Stomach (tissue), 4 donors: ENCODE results near the gene BICD2.

ENCODE experiments used
- EP300 ChIP-seq: sonication (generic); formaldehyde crosslinking; IDR thresholded peaks from one replicate; pipeline ENCODE4 v1.6.1; 2017; ENCODE audit warnings: antibody characterized with exemption
- POLR2A ChIP-seq, 4 donors: fragments of 450-650 bp; IDR thresholded peaks; one replicate each; pipeline ENCODE4 v1.6.1; 2016; ENCODE audit warnings: antibody characterized with exemption in 4 of 4, control low read depth in 2 of 4, mild to moderate bottlenecking in 1 of 4, moderate library complexity in 1 of 4
- TF ChIP-seq, protein P1 (sequence below), 7 experiments: fragments of 450-650 bp in 4 of 7; fragments of 200-600 bp in 3 of 7; sonication (generic) in 3 of 7; IDR thresholded peaks; one replicate each; pipeline ENCODE4 v1.5.1; 2016 to 2019; ENCODE audit warnings: antibody characterized with exemption in 7 of 7, control low read depth in 2 of 7, mild to moderate bottlenecking in 1 of 7

DNA sequence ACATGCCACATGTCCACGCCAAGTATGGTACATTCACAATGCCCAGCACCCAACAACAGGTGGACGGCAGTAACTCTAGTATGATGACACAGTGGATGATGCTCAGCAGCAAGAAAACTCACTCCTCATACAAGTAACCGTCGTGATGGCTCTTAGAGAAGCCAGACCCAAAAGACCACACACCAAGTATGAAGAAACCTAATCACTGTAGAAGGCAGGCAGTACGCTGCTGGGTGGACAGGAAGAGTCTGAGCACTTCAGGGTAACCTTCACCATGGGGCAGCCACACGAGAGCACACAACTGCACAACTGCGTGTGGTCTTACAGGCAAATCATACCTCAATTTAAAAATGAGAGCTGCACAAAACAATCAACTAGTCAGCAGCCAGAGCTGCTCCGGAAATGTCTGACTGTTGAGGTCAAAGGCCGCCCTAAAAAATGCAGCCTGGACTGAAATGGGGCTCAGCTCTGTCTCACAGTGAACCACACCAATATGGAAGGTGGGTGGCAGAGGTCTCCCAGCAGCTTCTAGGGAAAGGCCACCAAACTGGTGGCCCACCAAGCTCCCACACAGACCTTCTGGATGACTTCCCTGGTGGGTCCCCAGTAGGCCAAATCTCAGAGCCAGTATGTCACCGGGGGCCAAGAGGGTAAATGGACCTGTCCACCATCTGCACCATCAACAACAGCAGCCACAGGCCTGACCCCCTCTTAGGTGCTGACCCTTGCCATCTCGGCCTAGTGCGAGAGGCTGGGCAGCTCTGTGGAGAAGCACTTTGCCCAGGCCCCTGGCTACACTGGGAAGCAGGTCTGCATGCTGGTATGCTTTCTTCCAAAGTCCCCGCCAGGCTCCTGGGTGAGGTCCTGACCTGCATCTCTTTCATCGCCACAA is 17.8 kb downstream of the BICD2 start:
- TF ChIP-seq, protein P1, sequence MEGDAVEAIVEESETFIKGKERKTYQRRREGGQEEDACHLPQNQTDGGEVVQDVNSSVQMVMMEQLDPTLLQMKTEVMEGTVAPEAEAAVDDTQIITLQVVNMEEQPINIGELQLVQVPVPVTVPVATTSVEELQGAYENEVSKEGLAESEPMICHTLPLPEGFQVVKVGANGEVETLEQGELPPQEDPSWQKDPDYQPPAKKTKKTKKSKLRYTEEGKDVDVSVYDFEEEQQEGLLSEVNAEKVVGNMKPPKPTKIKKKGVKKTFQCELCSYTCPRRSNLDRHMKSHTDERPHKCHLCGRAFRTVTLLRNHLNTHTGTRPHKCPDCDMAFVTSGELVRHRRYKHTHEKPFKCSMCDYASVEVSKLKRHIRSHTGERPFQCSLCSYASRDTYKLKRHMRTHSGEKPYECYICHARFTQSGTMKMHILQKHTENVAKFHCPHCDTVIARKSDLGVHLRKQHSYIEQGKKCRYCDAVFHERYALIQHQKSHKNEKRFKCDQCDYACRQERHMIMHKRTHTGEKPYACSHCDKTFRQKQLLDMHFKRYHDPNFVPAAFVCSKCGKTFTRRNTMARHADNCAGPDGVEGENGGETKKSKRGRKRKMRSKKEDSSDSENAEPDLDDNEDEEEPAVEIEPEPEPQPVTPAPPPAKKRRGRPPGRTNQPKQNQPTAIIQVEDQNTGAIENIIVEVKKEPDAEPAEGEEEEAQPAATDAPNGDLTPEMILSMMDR (IDR thresholded peaks at IDR 0.05) = no peak
- no peak for TF ChIP-seq EP300
- no peak for TF ChIP-seq POLR2A (IDR thresholded peaks at IDR 0.05)
